Esophagus muscularis mucosa (tissue), 3 donors: ENCODE measurements around the gene SETD7.

Source experiments
- CTCF ChIP-seq, 3 experiments: fragments of 200-600 bp in 2 of 3; fragments of 450-650 bp in 1 of 3; sonication (generic) in 2 of 3; IDR thresholded peaks; one replicate each; pipeline ENCODE4 v1.5.1; 2017 to 2019; ENCODE audit warnings: antibody characterized with exemption in 3 of 3, mild to moderate bottlenecking in 2 of 3, moderate library complexity in 1 of 3
- POLR2A ChIP-seq: fragments of 450-650 bp; IDR thresholded peaks from one replicate; pipeline ENCODE4 v1.6.1; 2017; ENCODE audit warnings: antibody characterized with exemption, moderate library complexity, mild to moderate bottlenecking, low read depth
- POLR2AphosphoS5 ChIP-seq, 2 donors: sonication (generic); formaldehyde crosslinking; IDR thresholded peaks; one replicate each; pipeline ENCODE4 v1.6.1; 2017; ENCODE audit warnings: antibody characterized with exemption in 2 of 2

DNA sequence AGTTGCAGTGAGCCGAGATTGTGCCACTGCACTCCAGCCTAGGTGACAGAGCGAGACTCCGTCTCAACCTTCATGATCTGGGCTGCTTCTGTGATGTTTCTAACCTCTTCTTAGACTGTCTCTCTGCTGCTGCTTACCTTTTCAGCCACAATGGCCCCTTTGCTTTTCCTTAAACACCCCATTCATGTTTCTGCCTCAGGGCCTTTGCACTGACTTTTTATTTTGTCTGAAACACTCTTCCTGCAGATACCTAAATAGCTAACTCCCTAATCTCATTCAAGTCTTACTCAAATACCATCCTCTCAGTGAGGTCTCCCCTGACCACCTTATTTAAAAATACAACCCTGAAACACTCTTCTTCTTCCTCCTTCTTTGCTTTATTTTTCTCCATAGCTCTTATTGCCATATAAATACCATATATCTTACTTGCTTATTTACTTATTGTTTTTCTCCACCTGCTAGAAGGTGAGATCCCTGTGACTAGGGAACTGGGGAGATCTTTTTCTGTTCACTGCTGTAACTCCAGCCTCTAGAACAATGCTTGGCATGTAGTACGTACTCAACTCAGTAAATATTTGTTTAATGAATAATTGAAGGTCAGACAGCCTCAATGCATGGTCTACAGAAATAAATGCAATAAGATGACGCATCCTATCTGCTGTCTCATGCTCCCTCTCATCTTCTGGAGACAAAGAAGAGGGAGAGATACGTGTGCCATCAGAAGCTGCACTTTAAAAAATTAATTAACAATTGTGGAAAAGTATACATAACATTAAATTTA, 43.8 kb upstream of the SETD7 start:
- no peak for TF ChIP-seq CTCF (IDR thresholded peaks at IDR 0.05)
- no peak for TF ChIP-seq POLR2AphosphoS5 (IDR thresholded peaks at IDR 0.05)
- TF ChIP-seq POLR2A = no peak
